ENCODE results near the gene FBXO8.

GRCh38 chr4:174225349-174226049 lies 58.0 kb downstream of the FBXO8 start:
- no peak for TF ChIP-seq ATF2 (CRISPR knock-in tag; IDR thresholded peaks at IDR 0.05; ENCODE audit: borderline replicate concordance, low read depth)
- no peak for TF ChIP-seq CTCF (IDR thresholded peaks at IDR 0.05)
- TF ChIP-seq TEAD4 (CRISPR knock-in tag; IDR thresholded peaks at IDR 0.05): no peak

All from WTC11 (cell line).